Testis (tissue), 2 donors: ENCODE data around the gene KISS1R.

Source experiments
- CTCF ChIP-seq, 3 experiments: fragments of 450-650 bp in 2 of 3; fragments of 200-600 bp in 1 of 3; sonication (generic) in 1 of 3; IDR thresholded peaks; one replicate each; pipeline ENCODE4 v1.5.1; 2016 to 2019; ENCODE audit warnings: antibody characterized with exemption in 3 of 3, mild to moderate bottlenecking in 2 of 3, moderate library complexity in 1 of 3
- POLR2A ChIP-seq: fragments of 450-650 bp; IDR thresholded peaks from one replicate; pipeline ENCODE4 v1.6.1; 2017; ENCODE audit warnings: antibody characterized with exemption, mild to moderate bottlenecking, moderate library complexity

GRCh38 chr19:928471-929202, 11.5 kb downstream of the KISS1R start:
- no peak for TF ChIP-seq CTCF (IDR thresholded peaks at IDR 0.05)
- no peak for TF ChIP-seq POLR2A
